PC-9 (cell line): Measurements from ENCODE around the gene TMEM141. TPM values are rescaled to one million over a fixed set of nuclear protein-coding genes. Genes with fewer than 3 reads are reported as not detected.

Source experiments
- BruUV-seq: library from RNA; stranded (reverse); fragments of 400-500 nt; replicated peaks from 2 replicates; lab custom pipeline; 2021; lab: Mats Ljungman, UMichigan
- CTCF ChIA-PET: fragments of 300-600 bp; sonication (Branson Sonifier 250); formaldehyde crosslinking; loops from one replicate; lab custom pipeline; 2022; ENCODE audit warnings: antibody characterized with exemption; lab: Charles Lee
- POLR2A ChIA-PET: fragments of 300-600 bp; sonication (Branson Sonifier 250); formaldehyde crosslinking; loops from one replicate; lab custom pipeline; 2022; ENCODE audit warnings: antibody characterized with exemption; ENCODE audit not compliant: unreplicated experiment; lab: Charles Lee
- DNase-seq, 2 experiments: peaks; one replicate each; pipeline versions ENCODE4 v3.0.0 to v3.0.0-alpha.2; 2015 to 2022; ENCODE audit warnings: mixed read lengths in 1 of 2
- H2AFZ ChIP-seq: fragments of 200-600 bp; sonication (generic); 2 replicates; pipeline ENCODE4 v1.8.1; 2017; ENCODE audit warnings: antibody characterized with exemption
- H3F3A ChIP-seq: fragments of 200-600 bp; sonication (generic); 2 replicates; pipeline ENCODE4 v1.8.1; 2017; ENCODE audit warnings: antibody characterized with exemption, mild to moderate bottlenecking, low read depth; ENCODE audit not compliant: insufficient read depth
- H3K27ac ChIP-seq: fragments of 200-600 bp; sonication (generic); 2 replicates; pipeline ENCODE4 v1.6.1; 2016; ENCODE audit warnings: mixed run types
- H3K27me3 ChIP-seq: fragments of 200-600 bp; sonication (generic); 2 replicates; pipeline ENCODE4 v1.6.1; 2016; ENCODE audit warnings: low read depth, mixed run types; ENCODE audit not compliant: insufficient read depth
- H3K36me3 ChIP-seq: fragments of 200-600 bp; sonication (generic); 2 replicates; pipeline ENCODE4 v1.6.1; 2016; ENCODE audit warnings: low read depth, mixed run types
- H3K4me1 ChIP-seq: fragments of 200-600 bp; sonication (generic); replicated peaks from 2 replicates; pipeline ENCODE4 v1.6.1; 2016; ENCODE audit warnings: mixed run types; ENCODE audit not compliant: insufficient read depth
- H3K4me2 ChIP-seq: fragments of 200-600 bp; sonication (generic); 2 replicates; pipeline ENCODE4 v1.6.1; 2017; ENCODE audit warnings: mixed run types
- H3K4me3 ChIP-seq: fragments of 200-600 bp; sonication (generic); 2 replicates; pipeline ENCODE4 v1.6.1; 2016; ENCODE audit warnings: mixed run types
- H3K79me2 ChIP-seq: fragments of 200-600 bp; sonication (generic); 2 replicates; pipeline ENCODE4 v1.6.1; 2017; ENCODE audit warnings: low read depth, mixed run types
- H3K9me2 ChIP-seq: fragments of 200-600 bp; sonication (generic); 2 replicates; pipeline ENCODE4 v1.8.1; 2017; ENCODE audit warnings: mild to moderate bottlenecking; ENCODE audit not compliant: insufficient read depth
- H3K9me3 ChIP-seq: fragments of 200-600 bp; sonication (generic); 2 replicates; pipeline ENCODE4 v1.8.1; 2016; ENCODE audit warnings: low read depth; ENCODE audit not compliant: insufficient read depth
- H4K20me1 ChIP-seq: fragments of 200-600 bp; sonication (generic); 2 replicates; pipeline ENCODE4 v1.8.1; 2017; ENCODE audit not compliant: insufficient read depth
- EZH2 ChIP-seq: fragments of 200-600 bp; sonication (generic); IDR thresholded peaks from 2 replicates; pipeline ENCODE4 v1.8.0; 2017; ENCODE audit warnings: antibody characterized with exemption, low read depth
- intact Hi-C: fragments of 100-400 bp; cut with micrococcal nuclease; formaldehyde crosslinking; loops from one replicate; pipeline ENCODE4 v1.10.0; 2022; ENCODE audit not compliant: unreplicated experiment
- total RNA-seq: library from RNA; stranded (reverse); gene quantifications from 2 replicates; pipeline ENCODE4 v1.2.3, GENCODE V29; 2021
- TF ChIP-seq, protein P1 (sequence below): fragments of 200-600 bp; sonication (generic); conservative IDR thresholded peaks from 2 replicates; pipeline ENCODE4 v1.6.1; 2017; ENCODE audit warnings: mixed run types, antibody characterized with exemption, mild to moderate bottlenecking, moderate library complexity

The TMEM141 gene
- total RNA-seq, 1 experiment from 2014 or later, result 83.6 TPM

DNA sequence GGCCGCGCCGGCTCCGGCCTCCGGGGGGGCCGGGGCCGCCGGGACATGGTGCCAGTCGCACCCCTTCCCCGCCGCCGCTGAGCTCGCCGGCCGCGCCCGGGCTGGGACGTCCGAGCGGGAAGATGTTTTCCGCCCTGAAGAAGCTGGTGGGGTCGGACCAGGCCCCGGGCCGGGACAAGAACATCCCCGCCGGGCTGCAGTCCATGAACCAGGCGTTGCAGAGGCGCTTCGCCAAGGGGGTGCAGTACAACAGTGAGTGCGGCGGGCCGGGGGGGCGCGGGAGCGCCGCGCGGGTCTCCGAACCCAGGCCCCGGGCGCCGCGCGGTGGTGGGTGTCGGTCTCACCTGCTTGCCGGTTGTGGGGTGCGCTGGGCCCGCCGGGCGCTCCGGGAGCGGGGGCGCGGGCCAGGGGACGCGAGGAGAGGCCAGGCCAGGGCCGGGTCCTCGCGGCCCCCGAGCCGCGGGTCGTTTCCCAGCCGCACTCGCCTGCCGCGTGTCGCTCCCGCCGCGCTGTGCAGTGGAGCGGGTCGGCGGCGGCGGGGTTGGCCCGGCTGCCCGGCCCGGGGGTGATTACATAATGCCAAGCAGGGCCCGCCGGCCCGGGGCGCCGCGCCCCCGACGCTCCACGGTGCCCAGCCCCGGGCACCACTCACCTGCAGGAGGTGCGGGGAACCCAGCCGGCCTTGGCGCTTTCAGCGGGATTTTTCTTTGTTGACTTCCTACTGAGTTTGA is 17.1 kb downstream of the TMEM141 start:
- ChIA-PET CTCF (interaction anchor here (0.6 kb wide), 2 partner anchors 34 to 226 kb away, joined by 5 to 9 read pairs; no protein-coding TSS in a partner anchor), POLR2A (interaction anchor here (0.5 to 0.6 kb wide), 2 partner anchors 16 to 30 kb away, joined by 3 to 5 read pairs; no protein-coding TSS in a partner anchor)
- peak in 1 of 2 experiments; percentile 37 for DNase-seq
- peak overlapping the region; percentile 96 for H3K4me2 ChIP-seq
- TF ChIP-seq, protein P1, sequence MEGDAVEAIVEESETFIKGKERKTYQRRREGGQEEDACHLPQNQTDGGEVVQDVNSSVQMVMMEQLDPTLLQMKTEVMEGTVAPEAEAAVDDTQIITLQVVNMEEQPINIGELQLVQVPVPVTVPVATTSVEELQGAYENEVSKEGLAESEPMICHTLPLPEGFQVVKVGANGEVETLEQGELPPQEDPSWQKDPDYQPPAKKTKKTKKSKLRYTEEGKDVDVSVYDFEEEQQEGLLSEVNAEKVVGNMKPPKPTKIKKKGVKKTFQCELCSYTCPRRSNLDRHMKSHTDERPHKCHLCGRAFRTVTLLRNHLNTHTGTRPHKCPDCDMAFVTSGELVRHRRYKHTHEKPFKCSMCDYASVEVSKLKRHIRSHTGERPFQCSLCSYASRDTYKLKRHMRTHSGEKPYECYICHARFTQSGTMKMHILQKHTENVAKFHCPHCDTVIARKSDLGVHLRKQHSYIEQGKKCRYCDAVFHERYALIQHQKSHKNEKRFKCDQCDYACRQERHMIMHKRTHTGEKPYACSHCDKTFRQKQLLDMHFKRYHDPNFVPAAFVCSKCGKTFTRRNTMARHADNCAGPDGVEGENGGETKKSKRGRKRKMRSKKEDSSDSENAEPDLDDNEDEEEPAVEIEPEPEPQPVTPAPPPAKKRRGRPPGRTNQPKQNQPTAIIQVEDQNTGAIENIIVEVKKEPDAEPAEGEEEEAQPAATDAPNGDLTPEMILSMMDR, result no peak
- TF ChIP-seq EZH2, result no peak
- peaks cover 37% of the 10 kb centered on the region for H3K79me2 ChIP-seq
- H3K27ac ChIP-seq, result no peak overlapping the region
- H3K4me3 ChIP-seq, result peak overlapping the region; percentile 96
- H3K36me3 ChIP-seq, result peaks cover 5% of the 10 kb centered on the region; the same call in 1 of the 2 replicates
- peaks cover 10% of the 10 kb centered on the region; the same call in 1 of the 2 replicates for H4K20me1 ChIP-seq
- BruUV-seq, result no TSS peak
- H3K9me3 ChIP-seq, result no peaks in the 10 kb centered on the region
- intact Hi-C loops, result no loop called here
- peaks cover 19% of the 10 kb centered on the region for H3K4me1 ChIP-seq
- H3F3A ChIP-seq, result no peaks in the 10 kb centered on the region
- peak overlapping the region; percentile 81 for H2AFZ ChIP-seq
- H3K9me2 ChIP-seq, result no peaks in the 10 kb centered on the region
- no peaks in the 10 kb centered on the region for H3K27me3 ChIP-seq

DNA sequence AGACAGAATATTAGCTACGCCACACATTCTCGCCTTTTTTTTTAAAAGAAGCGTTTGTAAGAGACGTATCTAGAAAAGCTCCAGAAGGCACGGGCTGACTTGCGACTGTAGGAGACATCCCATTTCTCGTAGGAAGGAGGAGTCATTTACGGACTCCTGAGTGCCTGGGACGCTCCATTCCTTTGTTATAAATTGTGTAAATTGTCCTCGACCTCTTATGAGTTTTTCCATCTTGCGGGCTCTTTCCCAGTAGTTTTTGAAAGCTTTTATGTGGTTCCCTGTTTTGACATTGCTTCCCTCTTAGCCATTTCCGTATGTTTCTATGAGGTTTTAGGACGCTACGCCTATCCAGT is 17.6 kb downstream of the TMEM141 start:
- Histone ChIP-seq H3K27ac (no peak overlapping the region), H3K9me3 (no peaks in the 10 kb centered on the region), H3K36me3 (peaks cover 5% of the 10 kb centered on the region; the same call in 1 of the 2 replicates), H2AFZ (peak overlapping the region; percentile 81), H3K4me2 (peak overlapping the region; percentile 96), H3K4me3 (peak overlapping the region; percentile 96), H4K20me1 (peaks cover 10% of the 10 kb centered on the region; the same call in 1 of the 2 replicates), H3K27me3 (no peaks in the 10 kb centered on the region), H3F3A (peaks cover under 1% of the 10 kb centered on the region; the same call in 1 of the 2 replicates), H3K4me1 (peaks cover 19% of the 10 kb centered on the region), H3K79me2 (peaks cover 39% of the 10 kb centered on the region), H3K9me2 (no peaks in the 10 kb centered on the region)
- intact Hi-C loops, result no loop called here
- TF ChIP-seq, protein P1, result no peak
- TF ChIP-seq EZH2, result no peak
- no TSS peak for BruUV-seq
- no peak for DNase-seq
- ChIA-PET POLR2A (no interaction called here), CTCF (interaction anchor here (0.6 kb wide), 1 partner anchor 226 kb away, joined by 5 read pairs; no protein-coding TSS in a partner anchor)

DNA sequence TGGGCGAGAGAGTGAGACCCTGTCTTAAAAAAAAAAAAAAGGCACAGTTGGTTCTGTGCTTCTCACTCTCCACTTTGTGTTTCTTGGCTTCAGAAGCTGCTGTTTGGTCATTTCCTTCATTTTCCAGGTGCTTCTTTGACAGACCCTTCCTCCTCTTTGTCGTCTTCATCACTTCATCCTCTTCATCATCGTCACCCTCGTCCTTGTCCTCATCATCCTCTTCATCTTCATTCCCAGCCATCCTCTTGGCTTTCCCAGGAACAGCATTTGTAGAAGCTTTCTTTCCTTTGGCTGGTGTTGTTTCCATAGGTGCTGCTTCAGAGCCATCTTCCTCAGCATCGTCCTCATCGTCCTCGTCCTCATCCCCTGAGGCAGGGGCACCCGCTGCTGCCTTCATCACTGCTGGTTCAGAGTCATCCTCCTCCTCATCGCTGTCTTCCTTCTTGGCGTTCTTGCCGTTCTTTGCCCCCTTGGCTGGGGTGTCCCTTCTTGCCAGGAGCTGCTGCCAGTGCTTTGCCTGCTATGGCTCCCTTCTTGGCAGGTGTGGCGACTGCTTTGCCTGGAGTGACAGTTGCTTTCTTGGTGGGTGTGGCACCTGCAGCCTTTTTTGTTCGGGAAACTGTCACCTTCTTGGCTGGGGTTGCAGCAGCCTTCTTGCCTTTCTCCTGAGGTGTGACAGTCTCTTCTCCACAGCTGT is 23.7 kb downstream of the TMEM141 start:
- DNase-seq, result no peak
- POLR2A ChIA-PET, result no interaction called here

More for the DNA sequence above, 23.7 kb downstream of the TMEM141 start:
- Histone ChIP-seq H3F3A (peaks cover 10% of the 10 kb centered on the region; the same call in 1 of the 2 replicates), H3K4me2 (no peak overlapping the region), H3K79me2 (peaks cover 21% of the 10 kb centered on the region), H3K36me3 (peaks cover 2% of the 10 kb centered on the region; the same call in 1 of the 2 replicates), H3K9me2 (no peaks in the 10 kb centered on the region), H2AFZ (no peak overlapping the region), H3K4me3 (no peak overlapping the region), H3K9me3 (no peaks in the 10 kb centered on the region), H3K27me3 (no peaks in the 10 kb centered on the region), H3K27ac (no peak overlapping the region), H3K4me1 (peaks cover under 1% of the 10 kb centered on the region; the same call in 1 of the 2 replicates), H4K20me1 (peaks cover 11% of the 10 kb centered on the region; the same call in 1 of the 2 replicates)
- CTCF ChIA-PET, result interaction anchor here (0.7 kb wide), 1 partner anchor 182 kb away, joined by 4 read pairs; the partner anchor contains the start of gene CLIC3
- no TSS peak for BruUV-seq
- TF ChIP-seq EZH2, result no peak
- TF ChIP-seq, protein P1, result no peak
- intact Hi-C loops, result no loop called here
